RWPE1 (cell line): ENCODE data around the gene ADCY5.

Experiments
- CTCF ChIA-PET: fragments of 350-600 bp; sonication (Branson Sonifier 250); formaldehyde crosslinking; extraction: SDS; loops from one replicate; lab custom pipeline; 2021; lab: Yijun Ruan, JAX
- POLR2A ChIA-PET: fragments of 400-600 bp; formaldehyde crosslinking; extraction: SDS; loops from one replicate; lab custom pipeline; 2020; ENCODE audit warnings: antibody characterized with exemption; ENCODE audit not compliant: low non-redundant PET; lab: Yijun Ruan, JAX
- DNase-seq: peaks from one replicate; pipeline ENCODE4 v3.0.0; 2012; ENCODE audit warnings: low spot score
- H3K27ac ChIP-seq: fragments of 450-650 bp; 2 replicates; pipeline ENCODE4 v1.5.1; 2017
- CTCF ChIP-seq: fragments of 450-650 bp; conservative IDR thresholded peaks from 2 replicates; pipeline ENCODE4 v1.5.1; 2017; ENCODE audit warnings: low read depth, mild to moderate bottlenecking

The ADCY5 gene

DNA sequence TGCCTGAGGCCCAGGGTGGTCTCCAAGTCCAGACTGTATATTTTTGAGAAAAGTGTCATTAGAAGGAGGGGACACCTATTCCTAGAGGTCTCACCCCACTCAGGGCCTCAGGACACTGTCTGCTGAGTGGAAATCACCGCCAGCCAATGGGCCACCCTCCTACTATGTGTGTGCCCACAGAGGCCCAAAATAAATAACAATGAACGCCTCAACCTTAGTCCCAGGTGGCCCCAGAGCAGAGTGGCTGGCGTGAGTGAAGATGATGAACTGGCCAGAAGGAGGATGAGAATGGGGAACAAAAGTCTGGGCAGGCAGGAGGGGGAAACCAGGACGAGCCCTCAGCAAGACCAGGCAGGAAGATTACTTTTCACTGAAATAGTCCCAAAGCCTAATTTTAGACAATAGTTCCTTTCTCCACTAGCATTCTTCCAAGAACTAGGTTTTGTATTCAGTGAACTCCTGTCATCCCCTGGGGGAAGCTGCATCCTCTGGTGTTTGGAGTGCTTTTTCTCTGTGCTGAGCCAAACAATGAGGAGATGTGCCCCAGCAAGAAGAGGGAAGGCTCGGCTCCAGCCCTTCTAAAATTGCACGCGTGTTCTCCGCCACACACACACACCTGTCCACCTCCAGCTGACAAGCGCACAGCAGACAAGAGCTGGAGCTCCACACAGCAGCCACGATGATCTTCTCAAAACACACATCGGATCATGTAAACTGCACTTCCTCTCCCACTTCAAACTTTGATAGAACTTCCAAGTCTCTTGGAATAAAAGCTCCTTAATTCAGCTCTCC lies 72.2 kb downstream of the ADCY5 start:
- no peak for TF ChIP-seq CTCF
- no peak for DNase-seq
- CTCF ChIA-PET: no interaction called here
- POLR2A ChIA-PET: interaction anchor here (0.6 kb wide), 1 partner anchor 16 kb away, joined by 4 read pairs; no protein-coding TSS in a partner anchor
- H3K27ac ChIP-seq: no peak overlapping the region

- no peak for TF ChIP-seq CTCF
- POLR2A ChIA-PET: no interaction called here
- H3K27ac ChIP-seq: no peak overlapping the region
- no peak for DNase-seq
- CTCF ChIA-PET: interaction anchor here (0.7 to 0.8 kb wide), 3 partner anchors 16 to 141 kb away, joined by 3 to 4 read pairs (median 3); no protein-coding TSS in a partner anchor
Observed at GRCh38 chr3:123375014-123375940, 73.6 kb downstream of the ADCY5 start.

DNA sequence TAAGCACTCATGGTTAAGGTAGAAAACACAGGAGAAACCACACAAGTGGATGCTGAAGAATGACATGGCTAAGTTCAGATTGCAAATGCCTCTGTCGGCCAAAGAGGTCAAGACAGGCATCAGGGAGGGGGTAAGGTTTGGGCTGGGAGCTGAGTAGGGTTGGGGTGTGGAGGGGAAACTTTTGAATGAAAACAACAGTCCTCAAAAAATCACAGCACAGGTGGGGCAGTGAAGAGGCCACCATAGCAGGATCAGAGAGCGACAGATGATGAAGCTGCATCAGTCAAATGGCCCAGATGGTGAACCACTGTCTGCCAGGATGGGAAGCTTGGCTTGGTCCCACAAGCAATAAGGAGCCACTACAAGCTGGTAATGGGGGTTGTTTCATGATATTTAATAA lies 74.9 kb downstream of the ADCY5 start:
- ChIA-PET POLR2A (no interaction called here), CTCF (interaction anchor here (1.1 kb wide), 1 partner anchor 8 kb away, joined by 3 read pairs; no protein-coding TSS in a partner anchor)

DNA sequence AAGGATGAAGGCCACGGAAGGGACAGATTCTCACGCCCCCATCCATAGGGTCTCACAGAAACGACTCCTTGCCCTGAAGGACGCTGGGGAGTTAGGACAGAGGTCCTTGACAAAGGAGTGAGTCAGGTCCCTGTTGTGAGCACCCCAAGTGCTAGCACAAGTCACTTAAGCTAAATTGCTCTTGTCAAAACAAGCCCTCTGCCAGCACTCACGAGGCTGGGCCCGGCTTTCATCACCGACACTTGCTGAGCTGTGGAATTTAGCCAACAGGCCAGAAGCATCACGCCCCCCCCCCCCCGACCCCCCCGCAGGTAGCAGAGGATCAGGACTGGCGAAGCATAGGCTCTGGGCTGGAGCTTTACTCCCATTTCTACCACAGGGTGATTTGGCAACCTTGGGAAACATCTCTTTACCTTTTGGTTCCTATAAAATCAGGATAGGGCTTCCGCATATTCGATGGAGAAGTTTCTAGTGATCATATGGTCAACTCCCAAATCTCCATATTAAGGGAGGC lies 75.4 kb downstream of the ADCY5 start:
- ChIA-PET CTCF (interaction anchor here (1.1 kb wide), 1 partner anchor 8 kb away, joined by 3 read pairs; no protein-coding TSS in a partner anchor), POLR2A (no interaction called here)
- no peak overlapping the region for H3K27ac ChIP-seq
- TF ChIP-seq CTCF: no peak
- no peak for DNase-seq

More for the DNA sequence above, 74.9 kb downstream of the ADCY5 start:
- TF ChIP-seq CTCF: no peak
- DNase-seq: no peak
- no peak overlapping the region for H3K27ac ChIP-seq

DNA sequence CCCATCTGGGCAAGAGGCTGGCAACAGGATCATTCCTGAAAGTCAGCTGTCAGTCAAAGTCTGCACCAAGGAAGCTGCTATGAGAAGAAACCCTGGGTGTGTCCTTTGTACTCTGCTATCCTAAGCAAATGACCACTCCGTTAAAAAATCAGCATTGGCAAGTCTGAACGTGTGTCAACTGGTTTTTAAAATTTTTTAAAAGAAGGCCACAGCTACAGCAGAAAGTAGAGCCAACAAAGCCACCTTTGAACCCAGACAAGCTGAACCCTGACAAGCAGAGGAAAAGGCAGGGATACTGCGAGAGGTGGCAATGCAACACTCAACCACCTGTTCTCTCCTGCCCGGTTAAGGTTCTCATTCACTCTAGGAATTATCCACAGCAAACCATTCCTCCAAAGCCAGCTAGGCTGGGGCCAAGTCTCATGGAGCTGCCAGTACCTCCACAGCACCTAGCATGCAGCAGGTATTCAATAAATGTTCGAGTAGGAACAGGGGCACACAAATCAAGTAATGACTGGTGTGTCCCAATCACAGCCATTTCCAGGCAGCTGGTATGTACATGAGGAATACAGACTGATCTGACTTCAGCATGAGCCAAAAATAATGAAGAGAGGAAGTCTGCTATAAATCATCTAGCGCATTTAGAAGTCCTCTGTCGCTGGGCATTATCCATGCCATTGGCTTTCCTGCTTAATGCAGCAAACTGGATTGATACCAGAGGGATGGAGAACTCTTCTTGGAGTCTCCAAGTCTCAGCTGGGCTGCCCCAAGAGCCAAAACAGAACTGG lies 76.0 kb downstream of the ADCY5 start:
- H3K27ac ChIP-seq: no peak overlapping the region
- POLR2A ChIA-PET: no interaction called here

More for the DNA sequence above, 76.0 kb downstream of the ADCY5 start:
- TF ChIP-seq CTCF: no peak
- no peak for DNase-seq
- CTCF ChIA-PET: interaction anchor here (1.1 kb wide), 1 partner anchor 7 kb away, joined by 3 read pairs; no protein-coding TSS in a partner anchor
